HG03469 (cell line): ENCODE results near the gene MADCAM1.
"Not testable (repeated sequence)": the region's sequence is repeated elsewhere in the genome, so short reads cannot be mapped to it uniquely, and the experiment has no call there.

Experiments
- ATAC-seq: cut with Tn5 transposase; IDR thresholded peaks from one replicate; pipeline ENCODE4 v1.9.1; 2021; ENCODE audit warnings: mild to moderate bottlenecking, moderate library complexity, moderate number of reproducible peaks; ENCODE audit not compliant: unreplicated experiment

MADCAM1 gene

GRCh38 chr19:496112-496665, at the start of gene MADCAM1:
Gene MADCAM1, plus strand, starts transcription at chr19:496486. Its CDS starts 14 bp downstream, at chr19:496500.
- no peak for ATAC-seq

GRCh38 chr19:447064-447426, 49.2 kb upstream of the MADCAM1 start:
- ATAC-seq = no peak

- no peak for ATAC-seq
Observed at GRCh38 chr19:447816-448560, 48.3 kb upstream of the MADCAM1 start.

GRCh38 chr19:449916-450315, 46.4 kb upstream of the MADCAM1 start:
- no peak for ATAC-seq

- ATAC-seq = not testable (repeated sequence)
Observed at GRCh38 chr19:450912-451481, 45.3 kb upstream of the MADCAM1 start.

GRCh38 chr19:452829-453228, 43.5 kb upstream of the MADCAM1 start:
- no peak for ATAC-seq

GRCh38 chr19:453606-454005, 42.7 kb upstream of the MADCAM1 start:
- no peak for ATAC-seq

- ATAC-seq = no peak
Observed at GRCh38 chr19:455031-455705, 41.1 kb upstream of the MADCAM1 start.

- ATAC-seq = no peak
Observed at GRCh38 chr19:455851-456546, 40.3 kb upstream of the MADCAM1 start.

GRCh38 chr19:456547-457110, 39.7 kb upstream of the MADCAM1 start:
- ATAC-seq = no peak

- no peak for ATAC-seq
Observed at GRCh38 chr19:457636-458035, 38.6 kb upstream of the MADCAM1 start.

- no peak for ATAC-seq
Observed at GRCh38 chr19:458091-459042, 37.9 kb upstream of the MADCAM1 start.

- ATAC-seq = no peak
Observed at GRCh38 chr19:459724-460511, 36.4 kb upstream of the MADCAM1 start.

- ATAC-seq = no peak
Observed at GRCh38 chr19:460877-461720, 35.2 kb upstream of the MADCAM1 start, which contains the start of gene SHC2. Gene SHC2, minus strand, starts transcription at chr19:461033. Its CDS starts 37 bp downstream, at chr19:460996.

GRCh38 chr19:461721-462551, 34.4 kb upstream of the MADCAM1 start:
- ATAC-seq = no peak

GRCh38 chr19:463483-464207, 32.6 kb upstream of the MADCAM1 start:
- ATAC-seq = no peak

GRCh38 chr19:464208-464545, 32.1 kb upstream of the MADCAM1 start:
- ATAC-seq = no peak
